Activated CD8-positive, alpha-beta memory T cell treated with anti-CD3 and anti-CD28 coated beads, Interleukin-2, amount 50 U/mL, for 24 hours (primary cell): ENCODE measurements around the gene TRANK1.
A peak's percentile ranks its signal among the peaks of the same experiment; 100 is the strongest.
"Not testable (repeated sequence)": the region's sequence is repeated elsewhere in the genome, so short reads cannot be mapped to it uniquely, and the experiment has no call there.

Source experiments
- DNase-seq: peaks from one replicate; pipeline ENCODE4 v3.0.0-alpha.2; 2020; ENCODE audit errors: extremely low read depth

Gene TRANK1

DNA sequence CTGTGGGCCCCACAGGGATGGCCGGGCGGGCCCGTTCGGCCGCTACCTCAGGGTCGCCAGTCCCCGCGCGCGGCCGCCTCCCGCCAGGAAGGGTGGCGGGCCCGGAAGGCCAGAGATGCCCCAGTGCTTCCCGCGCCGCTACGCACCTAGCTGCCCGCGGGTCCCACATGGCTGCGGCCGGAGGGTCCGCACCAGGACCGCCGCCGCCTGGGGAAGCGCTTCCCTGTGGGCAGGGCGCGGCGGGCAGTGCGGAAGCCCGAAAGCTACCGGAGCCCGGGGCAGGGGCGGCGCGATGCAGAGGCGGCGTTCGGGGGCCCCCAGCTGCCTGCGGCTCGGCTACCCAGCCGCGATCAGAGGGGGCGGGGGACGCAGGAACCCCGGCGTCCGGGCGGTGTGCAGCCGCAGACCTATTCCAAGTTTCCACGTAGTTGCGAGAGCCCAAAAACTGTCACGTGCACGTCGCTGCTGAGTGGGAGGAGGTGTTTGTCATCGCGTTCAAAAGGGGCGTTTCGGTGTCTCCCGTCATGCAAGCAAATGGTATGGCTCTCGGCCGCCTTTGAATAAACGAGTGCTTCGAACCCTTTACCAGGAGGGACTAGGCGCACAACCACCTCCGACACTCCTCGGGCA lies at the start of gene TRANK1:
Gene TRANK1, minus strand, starts transcription at position 414 of the 630 bp plus-strand sequence. Its CDS starts 245 bp downstream, at position 169.
- DNase-seq, result peak; percentile 72

DNA sequence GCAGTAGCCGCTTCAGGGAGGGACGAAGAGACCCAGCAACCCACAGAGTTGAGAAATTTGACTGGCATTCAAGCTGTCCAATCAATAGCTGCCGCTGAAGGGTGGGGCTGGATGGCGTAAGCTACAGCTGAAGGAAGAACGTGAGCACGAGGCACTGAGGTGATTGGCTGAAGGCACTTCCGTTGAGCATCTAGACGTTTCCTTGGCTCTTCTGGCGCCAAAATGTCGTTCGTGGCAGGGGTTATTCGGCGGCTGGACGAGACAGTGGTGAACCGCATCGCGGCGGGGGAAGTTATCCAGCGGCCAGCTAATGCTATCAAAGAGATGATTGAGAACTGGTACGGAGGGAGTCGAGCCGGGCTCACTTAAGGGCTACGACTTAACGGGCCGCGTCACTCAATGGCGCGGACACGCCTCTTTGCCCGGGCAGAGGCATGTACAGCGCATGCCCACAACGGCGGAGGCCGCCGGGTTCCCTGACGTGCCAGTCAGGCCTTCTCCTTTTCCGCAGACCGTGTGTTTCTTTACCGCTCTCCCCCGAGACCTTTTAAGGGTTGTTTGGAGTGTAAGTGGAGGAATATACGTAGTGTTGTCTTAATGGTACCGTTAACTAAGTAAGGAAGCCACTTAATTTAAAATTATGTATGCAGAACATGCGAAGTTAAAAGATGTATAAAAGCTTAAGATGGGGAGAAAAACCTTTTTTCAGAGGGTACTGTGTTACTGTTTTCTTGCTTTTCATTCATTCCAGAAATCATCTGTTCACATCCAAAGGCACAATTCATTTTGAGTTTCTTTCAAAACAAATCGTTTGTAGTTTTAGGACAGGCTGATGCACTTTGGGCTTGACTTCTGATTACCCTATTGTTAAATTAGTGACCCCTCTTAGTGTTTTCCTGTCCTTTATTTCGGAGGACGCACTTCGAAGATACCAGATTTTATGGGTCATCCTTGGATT lies 48.8 kb upstream of the TRANK1 start, which contains the start of gene MLH1:
Gene MLH1, plus strand, starts transcription at position 193 of the 958 bp plus-strand sequence. Its CDS starts 30 bp downstream, at position 223.
- DNase-seq, result peak; percentile 99

DNA sequence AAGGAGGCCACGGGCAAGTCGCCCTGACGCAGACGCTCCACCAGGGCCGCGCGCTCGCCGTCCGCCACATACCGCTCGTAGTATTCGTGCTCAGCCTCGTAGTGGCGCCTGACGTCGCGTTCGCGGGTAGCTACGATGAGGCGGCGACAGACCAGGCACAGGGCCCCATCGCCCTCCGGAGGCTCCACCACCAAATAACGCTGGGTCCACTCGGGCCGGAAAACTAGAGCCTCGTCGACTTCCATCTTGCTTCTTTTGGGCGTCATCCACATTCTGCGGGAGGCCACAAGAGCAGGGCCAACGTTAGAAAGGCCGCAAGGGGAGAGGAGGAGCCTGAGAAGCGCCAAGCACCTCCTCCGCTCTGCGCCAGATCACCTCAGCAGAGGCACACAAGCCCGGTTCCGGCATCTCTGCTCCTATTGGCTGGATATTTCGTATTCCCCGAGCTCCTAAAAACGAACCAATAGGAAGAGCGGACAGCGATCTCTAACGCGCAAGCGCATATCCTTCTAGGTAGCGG lies 48.0 kb upstream of the TRANK1 start, which contains the start of gene EPM2AIP1:
Gene EPM2AIP1, minus strand, starts transcription at position 326 of the 520 bp plus-strand sequence. Its CDS starts 54 bp downstream, at position 272.
- DNase-seq, result no peak

DNA sequence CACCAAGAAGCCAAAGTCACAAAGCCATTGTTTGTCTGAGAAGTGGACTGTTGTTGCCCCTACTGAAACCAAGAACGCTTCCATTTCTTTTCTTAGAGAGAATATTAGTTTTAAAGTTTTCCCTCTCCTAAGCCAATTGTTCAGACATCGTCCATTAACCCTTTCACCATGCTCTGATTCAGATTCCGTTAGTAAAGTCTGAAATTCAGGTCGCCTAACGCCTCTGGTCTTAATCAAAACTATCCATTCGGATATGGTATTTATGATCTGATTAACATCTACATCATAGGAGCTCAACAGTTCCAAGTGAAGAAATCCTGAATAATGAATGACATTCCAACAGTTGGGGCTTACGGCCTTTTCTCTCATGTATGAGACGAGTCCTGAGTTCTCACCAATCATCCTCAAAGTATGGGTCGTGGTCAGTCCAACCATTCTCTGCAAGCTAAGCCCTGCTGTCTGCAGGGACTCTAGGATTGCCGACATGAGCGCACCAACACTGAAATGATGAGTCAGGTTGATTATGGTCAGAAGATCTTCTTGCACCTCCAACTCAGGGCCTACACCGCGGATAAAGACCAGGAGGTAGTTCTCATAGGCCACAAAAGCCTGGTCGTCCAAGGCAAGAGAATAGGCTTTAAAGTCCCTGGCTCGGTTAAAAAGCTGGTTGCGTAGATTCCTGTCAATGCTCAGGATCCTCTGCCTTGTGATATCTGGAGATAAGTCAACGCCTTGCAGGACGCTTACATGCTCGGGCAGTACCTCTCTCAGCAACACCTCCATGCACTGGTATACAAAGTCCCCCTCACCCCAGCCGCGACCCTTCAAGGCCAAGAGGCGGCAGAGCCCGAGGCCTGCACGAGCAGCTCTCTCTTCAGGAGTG lies 47.3 kb upstream of the TRANK1 start:
- no peak for DNase-seq

DNA sequence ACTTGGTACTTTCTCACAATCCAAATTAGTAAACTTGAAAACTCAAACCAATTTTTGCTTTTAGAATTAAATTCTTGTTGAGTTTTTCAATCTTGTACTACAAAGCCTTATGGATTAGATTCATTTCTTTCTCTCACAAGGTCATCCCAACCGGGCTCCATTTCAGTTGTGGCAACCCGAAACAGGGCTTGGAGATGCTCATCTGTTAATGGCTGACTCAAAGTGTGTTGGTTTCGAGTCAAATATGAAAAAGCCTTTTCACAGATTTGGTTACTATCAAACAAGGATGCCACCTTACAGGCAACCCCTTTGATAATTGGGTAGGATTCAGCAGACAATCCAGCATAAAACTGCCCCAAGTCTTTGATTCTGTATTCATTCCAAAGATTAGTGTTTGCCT lies 46.3 kb upstream of the TRANK1 start:
- DNase-seq, result no peak

DNA sequence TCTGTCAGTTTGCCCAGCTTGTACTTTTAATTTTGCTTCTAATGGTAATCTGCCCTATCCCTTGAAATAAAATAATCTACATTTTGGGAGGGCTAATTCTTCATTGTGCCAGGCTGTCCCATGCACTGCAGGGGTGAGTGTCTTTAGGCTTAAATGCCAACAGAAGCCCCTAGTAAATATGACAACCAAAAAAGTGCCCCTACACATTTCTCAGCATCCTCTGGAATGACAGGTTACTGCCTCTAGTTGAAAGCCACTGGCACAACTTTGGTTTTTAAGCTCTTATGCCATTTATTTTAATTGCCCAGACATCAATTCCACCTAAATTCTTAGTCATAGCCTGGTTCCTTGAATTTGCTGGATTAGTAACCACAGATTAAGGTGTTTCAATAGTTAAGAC lies 44.7 kb upstream of the TRANK1 start:
- DNase-seq, result no peak

DNA sequence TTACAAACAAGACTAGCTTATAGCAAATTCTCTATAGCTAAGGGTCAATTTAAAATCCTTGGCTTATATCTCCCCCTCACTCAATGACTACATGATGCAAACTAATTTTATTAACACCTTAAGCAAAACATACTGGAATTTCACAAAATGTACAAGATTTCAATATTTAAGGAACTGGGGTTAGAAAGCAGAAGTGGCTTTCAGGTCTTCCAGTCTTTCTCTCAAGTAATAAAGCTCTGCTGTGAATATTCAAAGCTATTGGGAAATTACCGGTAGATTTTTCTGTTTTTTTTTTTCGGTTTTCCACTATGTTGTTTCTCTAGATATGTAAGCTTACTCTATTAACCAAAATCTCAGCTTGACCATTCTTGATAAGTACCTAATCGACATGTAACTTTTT lies 44.2 kb upstream of the TRANK1 start:
- no peak for DNase-seq

DNA sequence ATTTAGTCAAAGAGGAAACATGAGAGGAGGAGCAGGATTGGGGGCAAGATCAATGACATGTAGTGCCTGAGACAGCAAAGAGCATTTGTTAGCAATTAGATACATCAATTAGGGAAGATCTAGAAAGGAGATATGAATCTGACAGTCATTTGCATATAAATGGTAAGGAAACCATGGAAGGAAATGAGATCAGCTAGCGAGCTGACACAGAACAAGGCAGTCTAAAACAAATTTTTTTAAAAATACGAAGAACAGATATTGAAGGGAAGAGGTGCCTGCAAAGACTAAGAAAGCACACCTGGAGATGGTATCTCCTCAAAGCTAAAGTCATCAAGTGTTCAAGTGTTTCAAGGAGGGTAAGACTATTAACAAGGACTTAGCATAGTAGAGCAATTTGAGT lies 43.5 kb upstream of the TRANK1 start:
- DNase-seq, result no peak

DNA sequence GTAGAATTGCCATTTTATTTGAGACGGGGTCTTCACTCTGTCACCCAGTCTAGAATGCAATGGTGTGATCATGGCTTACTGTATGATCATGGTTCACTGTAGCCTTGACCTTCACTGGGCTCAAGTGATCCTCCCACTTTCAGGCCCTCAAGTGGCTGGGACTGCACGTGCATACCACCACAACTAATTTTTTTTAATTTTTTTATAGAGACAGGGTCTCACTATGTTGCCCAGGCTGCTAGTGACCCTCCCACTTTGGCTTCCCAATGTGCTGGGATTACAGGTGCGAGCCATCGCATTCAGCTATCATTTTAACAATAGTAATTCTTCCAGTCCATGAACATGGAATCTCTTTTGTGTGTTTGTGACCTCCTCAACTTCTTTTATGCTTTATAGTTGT lies 36.2 kb upstream of the TRANK1 start:
- DNase-seq, result no peak

DNA sequence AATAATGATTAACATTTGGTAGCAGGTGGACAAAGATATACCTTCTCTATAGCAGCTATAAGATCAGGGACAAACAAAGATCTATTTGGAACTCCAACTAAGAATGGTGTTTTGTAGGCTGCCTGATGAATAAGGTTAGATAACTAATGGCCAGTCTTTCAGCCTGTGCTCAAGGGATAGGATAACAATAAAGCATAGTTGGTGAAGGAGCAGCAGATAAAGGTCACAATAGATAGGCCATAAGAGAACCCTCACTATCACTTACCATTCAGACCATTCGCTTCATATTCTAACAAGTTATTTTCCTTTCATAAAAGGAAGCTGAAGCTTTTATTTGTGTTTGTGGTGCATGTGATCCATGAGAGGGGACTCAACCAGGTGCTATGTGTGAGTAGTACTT lies 28.3 kb upstream of the TRANK1 start:
- DNase-seq, result no peak

DNA sequence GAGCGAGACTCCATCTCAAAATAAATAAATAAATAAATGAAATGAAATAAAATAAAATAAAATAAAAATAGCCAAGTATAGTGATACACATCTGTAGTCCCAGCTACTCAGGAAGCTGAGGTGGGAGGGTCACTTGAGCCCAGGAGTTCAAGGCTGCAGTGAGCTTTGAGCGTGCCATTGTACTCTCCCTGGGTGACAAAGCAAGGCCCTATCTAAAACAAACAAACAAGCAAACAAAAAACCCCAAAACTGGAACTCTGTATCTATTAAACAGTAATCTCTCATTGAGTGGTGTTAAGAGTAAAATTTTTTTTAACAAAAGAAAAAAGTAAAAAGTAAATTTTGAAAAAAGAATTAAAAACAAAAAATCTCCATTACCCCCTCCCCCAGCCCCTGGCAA lies 27.3 kb upstream of the TRANK1 start:
- no peak for DNase-seq

DNA sequence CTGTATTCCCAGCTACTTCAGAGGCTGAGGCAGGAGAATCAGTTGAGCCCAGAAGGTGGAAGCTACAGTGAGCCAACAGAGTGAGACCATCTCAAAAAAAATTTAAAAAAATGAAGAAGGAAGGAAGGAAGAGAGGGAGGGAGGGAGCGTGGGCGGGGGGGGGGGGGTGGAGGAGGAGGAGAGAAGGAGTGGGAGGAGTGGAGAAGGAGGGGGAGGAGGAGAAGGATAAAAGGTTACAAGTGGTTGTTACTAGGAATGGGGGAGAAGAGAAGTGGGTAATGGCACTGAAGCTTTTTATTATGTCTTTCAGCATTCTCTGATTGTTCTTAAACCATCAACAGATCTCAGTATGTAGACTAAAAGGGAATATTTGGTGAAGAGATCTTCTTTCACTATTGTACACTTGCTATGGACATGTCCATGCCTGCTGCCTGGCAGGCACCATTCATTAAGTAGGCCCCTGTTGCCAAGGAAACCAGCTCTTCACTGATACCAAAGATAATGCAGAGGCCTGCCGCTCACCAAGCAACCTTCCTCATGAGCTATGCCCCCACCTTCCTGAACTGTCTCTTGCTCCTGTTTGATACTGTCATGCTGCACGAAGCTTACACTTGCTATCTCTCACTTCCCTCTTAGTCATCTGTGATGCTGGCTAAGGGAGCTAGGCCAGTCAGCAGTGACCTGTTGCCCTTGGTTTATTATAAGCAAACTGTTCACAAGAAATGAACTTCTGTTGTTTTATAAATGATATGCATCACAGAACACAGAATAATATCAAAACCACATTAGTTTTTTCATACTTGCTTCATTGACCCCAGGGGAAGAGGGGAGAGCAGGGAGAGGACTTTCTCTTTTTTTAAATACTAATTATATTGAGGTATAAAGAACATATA lies 24.9 kb upstream of the TRANK1 start:
- no peak for DNase-seq

DNA sequence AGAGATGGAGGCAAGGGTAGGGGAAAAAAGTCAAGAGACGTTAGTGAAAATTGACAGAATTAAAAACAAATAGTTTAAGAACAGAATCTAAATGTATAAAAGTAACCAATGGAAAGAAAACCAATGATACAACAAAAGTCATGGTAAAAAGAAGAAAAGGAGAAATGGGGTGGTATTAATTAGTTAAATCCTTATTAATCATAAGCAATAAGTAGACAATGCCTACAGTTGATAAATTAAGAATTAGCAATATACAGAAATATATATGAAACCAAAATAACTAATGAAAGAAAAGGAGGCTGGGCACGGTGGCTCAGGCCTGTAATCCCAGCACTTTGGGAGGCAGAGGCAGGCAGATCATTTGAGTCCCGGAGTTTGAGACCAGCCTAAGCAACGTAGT lies 24.2 kb upstream of the TRANK1 start:
- DNase-seq, result no peak

DNA sequence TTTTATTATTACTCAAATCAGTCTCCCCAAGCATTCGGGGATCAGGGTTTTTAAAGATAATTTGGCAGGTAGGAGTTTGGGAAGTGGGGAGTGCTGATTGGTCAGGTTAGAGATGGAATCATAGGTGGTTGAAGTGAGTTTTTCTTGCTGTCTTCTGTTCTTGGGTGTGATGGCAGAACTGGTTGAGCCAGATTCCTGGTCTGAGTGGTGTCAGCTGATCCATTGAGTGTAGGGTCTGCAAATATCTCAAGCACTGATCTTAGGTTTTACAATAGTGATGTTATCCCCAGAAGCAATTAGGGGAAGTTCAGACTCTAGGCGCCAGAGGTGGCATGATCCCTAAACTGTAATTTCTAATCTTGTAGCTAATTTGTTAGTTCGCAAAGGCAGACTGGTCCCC lies 20.6 kb upstream of the TRANK1 start:
- DNase-seq, result no peak

DNA sequence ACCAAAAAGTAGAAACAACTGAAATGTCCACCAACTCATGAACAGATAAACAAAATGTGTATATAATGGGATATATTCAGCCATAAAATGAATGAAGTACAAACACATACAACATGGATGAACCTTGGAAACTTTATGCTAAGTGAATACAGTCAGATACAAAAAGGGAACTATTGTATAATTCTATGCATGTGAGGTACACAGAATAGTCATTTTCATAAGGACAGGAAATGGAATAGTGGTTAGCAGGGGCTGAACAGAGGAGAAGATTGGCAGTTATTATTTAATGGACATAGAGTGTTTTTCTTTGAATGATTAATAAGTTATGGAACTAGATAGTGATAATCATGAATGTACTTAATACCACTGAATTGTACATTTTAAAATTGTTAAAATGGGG lies 20.0 kb upstream of the TRANK1 start:
- DNase-seq, result no peak

DNA sequence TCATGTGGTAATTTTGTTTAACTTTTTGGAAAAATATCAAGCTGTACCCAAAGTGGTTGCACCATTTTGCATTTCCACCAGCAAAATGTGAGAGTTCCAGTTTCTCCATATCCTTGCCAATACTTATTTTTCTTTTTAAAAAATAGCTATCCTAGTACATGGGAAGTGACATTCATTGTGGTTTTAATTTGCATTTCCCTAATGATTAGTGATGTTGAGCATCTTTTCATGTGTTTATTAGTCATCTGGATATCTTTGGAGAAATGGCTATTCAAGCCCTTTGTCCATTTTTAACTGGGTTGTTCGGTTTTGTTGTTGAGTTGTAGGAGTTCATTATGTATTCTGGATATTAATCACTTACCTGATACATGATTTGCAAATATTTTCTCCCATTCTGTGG lies 19.5 kb upstream of the TRANK1 start:
- DNase-seq, result no peak

DNA sequence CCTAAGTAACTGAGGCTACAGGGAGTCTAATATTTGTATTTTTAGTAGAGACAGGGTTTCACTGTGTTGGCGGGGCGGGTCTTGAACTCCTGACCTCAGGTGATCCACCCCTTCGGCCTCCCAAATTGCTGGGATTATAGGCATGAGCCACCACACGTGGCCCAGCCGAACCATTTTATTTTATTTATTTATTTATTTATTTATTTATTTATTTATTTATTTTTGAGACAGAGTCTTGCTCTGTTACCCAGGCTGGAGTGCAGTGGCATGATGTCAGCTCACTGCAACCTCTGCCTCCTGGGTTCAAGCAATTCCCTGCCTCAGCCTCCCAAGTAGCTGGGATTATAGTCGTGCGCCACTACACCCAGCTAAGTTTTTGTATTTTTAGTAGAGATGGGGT lies 18.2 kb upstream of the TRANK1 start:
- not testable (repeated sequence) for DNase-seq

DNA sequence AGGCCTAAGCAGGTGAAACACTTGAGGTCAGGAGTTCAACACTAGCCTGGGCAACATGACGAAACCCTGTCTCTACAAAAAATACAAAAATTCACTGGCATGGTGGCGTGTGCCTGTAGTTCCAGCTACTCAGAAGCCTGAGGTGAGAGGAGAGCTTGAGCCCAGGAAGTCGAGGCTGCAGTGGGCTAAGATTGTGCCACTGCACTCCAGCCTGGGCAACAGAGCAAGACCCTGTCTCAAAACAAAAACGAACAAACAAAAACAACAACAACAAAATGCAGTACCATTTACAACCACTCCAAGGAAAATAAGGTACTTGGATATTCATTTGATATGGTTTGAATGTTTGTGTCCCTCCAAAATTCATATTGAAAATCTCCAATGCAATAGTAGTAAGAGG lies 15.6 kb upstream of the TRANK1 start:
- no peak for DNase-seq

DNA sequence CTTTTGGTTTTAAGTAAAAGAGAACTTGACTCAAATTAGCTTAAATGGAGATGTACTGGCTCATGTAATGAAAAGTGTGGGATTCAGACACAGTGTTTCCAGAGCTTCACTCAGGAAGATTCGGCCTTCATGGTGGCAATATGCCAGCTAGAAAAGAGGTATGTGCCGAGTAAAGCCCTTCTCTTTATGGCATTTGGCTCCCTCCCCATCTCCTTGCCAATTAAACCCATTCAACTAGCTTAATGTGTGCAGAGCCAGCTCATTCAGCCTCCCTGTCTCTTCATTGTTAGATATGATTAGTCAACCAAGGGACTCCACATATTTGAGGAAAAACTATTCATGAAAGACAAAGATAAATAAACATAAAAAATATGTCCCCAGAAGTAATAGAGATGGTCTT lies 15.0 kb upstream of the TRANK1 start:
- DNase-seq, result no peak

DNA sequence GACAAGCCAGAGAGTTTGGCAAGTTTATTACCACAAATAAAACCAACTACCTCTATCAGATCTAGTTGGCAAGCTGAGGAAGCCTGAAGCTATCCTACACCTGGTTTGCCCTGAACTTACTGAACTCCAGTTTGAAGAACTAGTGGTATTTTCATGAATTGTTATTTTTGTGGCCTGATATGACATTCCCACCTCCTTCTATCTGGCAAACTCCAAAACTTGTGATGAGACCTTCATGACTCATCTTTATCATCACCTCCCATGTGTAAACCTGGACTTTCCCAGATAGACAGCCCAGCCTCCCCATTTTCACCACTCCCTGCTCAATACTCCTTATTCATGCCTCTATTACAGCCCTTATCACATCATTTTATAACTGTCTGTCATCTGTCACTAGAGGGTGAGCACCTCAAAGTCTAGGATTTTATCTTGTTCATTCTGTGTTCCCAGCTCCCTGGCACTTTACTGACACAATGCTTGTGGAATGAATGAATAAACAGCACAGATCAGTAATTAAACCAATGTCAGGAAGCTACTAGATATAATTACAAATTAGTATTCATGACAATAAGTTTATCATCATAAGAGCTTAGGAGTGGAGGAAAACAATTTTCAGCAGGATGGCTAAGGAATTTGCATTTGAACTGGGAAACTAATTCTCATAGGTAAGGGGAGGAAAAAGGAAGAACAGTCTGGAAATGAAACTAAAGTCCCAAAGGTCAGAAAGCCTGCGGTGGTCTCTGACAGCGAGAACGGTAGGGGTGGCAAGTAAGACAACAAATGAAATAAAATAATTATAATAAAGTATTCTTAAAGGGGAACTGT lies 13.2 kb upstream of the TRANK1 start:
- DNase-seq, result no peak
